Measurements from ENCODE around the gene MRGPRE.

The MRGPRE gene

GRCh38 chr11:3225826-3226750, 6.1 kb downstream of the MRGPRE start:
- DNase-seq, result no peak

GRCh38 chr11:3225159-3225758, 7.0 kb downstream of the MRGPRE start:
- no peak for DNase-seq

GRCh38 chr11:3224401-3225057, 7.7 kb downstream of the MRGPRE start:
- DNase-seq, result no peak

- no peak for DNase-seq
These were observed 8.3 kb downstream of the MRGPRE start for GRCh38 chr11:3223932-3224381.

GRCh38 chr11:3222941-3223915, 9.0 kb downstream of the MRGPRE start:
- DNase-seq, result no peak

GRCh38 chr11:3222003-3222855, 10.0 kb downstream of the MRGPRE start:
- no peak for DNase-seq

GRCh38 chr11:3221408-3222002, 10.7 kb downstream of the MRGPRE start:
- DNase-seq, result no peak

- no peak for DNase-seq
These were observed 11.5 kb downstream of the MRGPRE start for GRCh38 chr11:3220521-3221407.

GRCh38 chr11:3220101-3220500, 12.1 kb downstream of the MRGPRE start:
- no peak for DNase-seq

GRCh38 chr11:3219281-3219892, 12.8 kb downstream of the MRGPRE start:
- DNase-seq, result no peak

GRCh38 chr11:3218483-3219280, 13.5 kb downstream of the MRGPRE start, which contains the start of gene MRGPRG:
Gene MRGPRG, minus strand, starts transcription at chr11:3218813. Its CDS starts 0 bp downstream, at chr11:3218813.
- DNase-seq, result no peak

- DNase-seq, result no peak
These were observed 14.3 kb downstream of the MRGPRE start for GRCh38 chr11:3217818-3218482.

GRCh38 chr11:3216027-3216525, 16.1 kb downstream of the MRGPRE start:
- no peak for DNase-seq

GRCh38 chr11:3215346-3216026, 16.7 kb downstream of the MRGPRE start:
- DNase-seq, result no peak

GRCh38 chr11:3214420-3214699, 17.9 kb downstream of the MRGPRE start:
- no peak for DNase-seq

GRCh38 chr11:3213659-3214419, 18.4 kb downstream of the MRGPRE start:
- no peak for DNase-seq

GRCh38 chr11:3208272-3208671, 23.9 kb downstream of the MRGPRE start:
- no peak for DNase-seq

All from SHP77 (cell line).